AG10803 (cell line): ENCODE measurements around the gene RBM15B.

Experiments used
- DNase-seq: peaks from one replicate; pipeline ENCODE4 v3.0.0; 2010; ENCODE audit warnings: low read depth
- H3K4me3 ChIP-seq: 2 replicates; pipeline ENCODE4 v1.5.1; 2011; ENCODE audit warnings: mild to moderate bottlenecking, low read length, control low read depth
- CTCF ChIP-seq: conservative IDR thresholded peaks from 2 replicates; pipeline ENCODE4 v1.5.1; 2011; ENCODE audit warnings: mild to moderate bottlenecking, low read length, control low read depth, inconsistent platforms

The RBM15B gene

GRCh38 chr3:51403675-51404074, 12.6 kb downstream of the RBM15B start:
- DNase-seq = no peak
- no peak for TF ChIP-seq CTCF
- no peak overlapping the region for H3K4me3 ChIP-seq

GRCh38 chr3:51408021-51408420, 16.9 kb downstream of the RBM15B start:
- no peak for TF ChIP-seq CTCF
- no peak overlapping the region for H3K4me3 ChIP-seq
- no peak for DNase-seq

GRCh38 chr3:51408813-51409212, 17.7 kb downstream of the RBM15B start:
- no peak for DNase-seq
- H3K4me3 ChIP-seq = no peak overlapping the region
- no peak for TF ChIP-seq CTCF

DNA sequence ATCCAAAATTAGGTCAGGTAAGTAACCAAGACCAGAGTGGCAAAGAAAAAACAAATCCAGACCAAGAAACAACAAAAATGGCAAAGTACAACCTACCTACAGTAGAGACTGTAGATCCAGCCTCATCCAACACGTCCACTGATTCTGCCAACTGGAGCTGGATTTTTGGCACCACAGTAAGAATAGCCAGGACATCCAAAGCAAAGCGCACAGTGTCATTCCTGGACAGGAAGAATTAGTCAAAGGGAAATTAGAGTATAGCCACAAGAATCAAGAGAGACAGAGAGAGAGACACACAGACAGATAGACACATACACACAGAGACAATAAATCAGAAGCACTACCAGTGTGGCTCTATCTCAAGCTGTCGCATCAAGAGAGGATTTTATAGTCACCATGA, 31.1 kb downstream of the RBM15B start:
- no peak for TF ChIP-seq CTCF
- DNase-seq = no peak
- H3K4me3 ChIP-seq = no peak overlapping the region

DNA sequence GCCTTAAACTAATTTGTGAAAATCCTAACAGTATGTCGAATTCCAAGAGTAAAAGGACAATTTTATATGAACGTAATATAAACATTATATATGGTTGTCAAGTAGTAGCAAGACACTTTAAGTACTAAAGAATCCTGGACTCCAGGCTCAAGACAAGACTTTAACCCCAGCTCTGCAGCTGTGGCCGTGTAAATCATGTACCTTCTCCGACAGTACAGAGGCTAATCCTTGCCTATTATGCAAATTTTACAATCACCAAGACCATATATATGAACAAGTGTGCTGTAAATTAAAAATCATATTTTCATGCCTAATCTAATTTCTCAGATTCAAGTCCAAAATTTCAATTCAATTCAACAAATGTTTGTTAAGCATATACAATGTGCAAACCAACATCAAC, 35.8 kb downstream of the RBM15B start:
- TF ChIP-seq CTCF = no peak
- H3K4me3 ChIP-seq = no peak overlapping the region
- no peak for DNase-seq

- no peak for DNase-seq
- no peak for TF ChIP-seq CTCF
- H3K4me3 ChIP-seq = no peak overlapping the region
Measured at GRCh38 chr3:51429138-51429537, 38.1 kb downstream of the RBM15B start.

DNA sequence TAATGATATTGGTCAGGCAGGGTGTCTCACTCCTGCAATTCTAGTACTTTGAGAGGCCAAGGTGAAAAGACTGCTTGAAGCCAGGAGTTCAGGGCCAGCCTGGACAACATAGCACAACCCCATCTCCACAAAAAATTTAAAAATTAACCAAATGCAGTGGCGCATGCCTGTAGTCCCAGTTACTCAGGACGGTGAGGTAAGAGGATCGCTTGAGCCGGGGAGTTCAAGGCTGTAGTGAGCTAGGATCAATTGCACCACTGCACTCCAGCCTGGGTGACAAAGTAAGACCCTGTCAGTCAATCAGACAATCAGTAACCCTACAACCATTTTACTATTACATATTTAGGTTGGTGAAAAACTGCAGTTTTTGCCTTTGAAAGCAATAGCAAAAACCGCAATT, 43.0 kb downstream of the RBM15B start:
- no peak for DNase-seq
- no peak for TF ChIP-seq CTCF
- H3K4me3 ChIP-seq = no peak overlapping the region
